Kidney tubule cell (primary cell): ENCODE data around the gene PZP.
"Not testable (repeated sequence)": the region's sequence is repeated elsewhere in the genome, so short reads cannot be mapped to it uniquely, and the experiment has no call there.

ENCODE experiments used
- DNase-seq: peaks from one replicate; pipeline ENCODE4 v3.0.0-alpha.2; 2018; ENCODE audit warnings: low spot score

PZP gene

DNA sequence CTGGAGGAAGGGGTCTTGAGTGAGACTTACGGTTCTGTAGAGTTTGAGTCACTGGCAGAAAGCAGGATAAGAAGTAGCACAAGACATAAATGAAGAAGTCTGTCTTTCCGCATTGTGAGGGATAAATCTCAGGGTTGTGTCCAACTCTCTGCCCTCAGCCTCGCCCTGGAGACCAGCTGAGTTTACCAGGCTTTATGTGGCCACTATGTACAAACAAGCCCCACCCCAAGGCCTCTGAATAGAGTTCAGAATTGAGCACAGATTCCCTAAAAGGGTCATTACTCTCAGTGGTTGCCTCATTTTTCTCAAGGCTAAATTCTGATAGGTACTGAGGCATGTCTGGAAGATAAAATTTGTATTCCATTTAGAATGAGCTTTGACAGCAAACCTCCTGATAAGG is at the start of gene PZP:
Gene PZP (minus strand): TSS at position 167 of the 400 bp plus-strand sequence. CDS start 54 bp downstream, at position 113.
- DNase-seq = no peak

GRCh38 chr12:9256758-9257405 is 48.7 kb upstream of the PZP start:
- DNase-seq = no peak

GRCh38 chr12:9256341-9256740 is 48.1 kb upstream of the PZP start:
- DNase-seq = no peak

- no peak for DNase-seq
Observed at GRCh38 chr12:9255837-9256236, 47.6 kb upstream of the PZP start.

DNA sequence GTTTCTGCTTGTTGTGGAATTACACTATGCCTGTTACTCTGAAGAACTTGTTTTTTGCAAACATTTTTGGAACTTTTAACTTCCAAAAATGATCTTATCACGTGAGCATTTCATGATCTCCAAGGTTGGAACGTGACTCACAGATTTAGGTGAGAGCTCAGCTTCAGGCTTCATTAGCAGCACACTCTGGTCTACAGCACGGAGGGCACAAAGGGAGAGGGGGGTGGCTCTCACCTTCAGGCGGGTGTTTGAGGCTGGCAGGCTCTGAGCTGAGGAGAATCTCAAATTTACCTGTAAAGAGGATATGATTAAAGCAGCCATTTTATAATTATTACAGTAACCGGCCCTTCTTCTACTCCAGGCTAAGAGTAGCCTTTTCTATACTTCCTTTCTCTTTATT is 45.3 kb upstream of the PZP start:
- DNase-seq = no peak

DNA sequence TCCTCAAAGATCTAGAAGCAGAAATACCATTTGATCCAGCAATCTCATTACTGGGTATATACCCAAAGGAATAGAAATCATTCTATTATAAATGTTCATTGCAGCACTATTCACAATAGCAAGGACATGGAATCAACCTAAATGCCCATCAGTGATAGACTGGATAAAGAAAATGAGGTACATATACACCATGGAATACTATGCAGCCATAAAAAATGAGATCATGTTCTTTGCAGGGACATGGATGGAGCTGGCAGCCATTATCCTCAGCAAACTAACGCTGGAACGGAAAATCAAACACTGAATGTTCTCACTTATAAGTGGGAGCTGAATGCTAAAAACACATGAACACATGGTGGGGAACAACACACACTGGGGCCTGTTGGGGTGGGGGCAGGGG is 44.6 kb upstream of the PZP start:
- DNase-seq = not testable (repeated sequence)

DNA sequence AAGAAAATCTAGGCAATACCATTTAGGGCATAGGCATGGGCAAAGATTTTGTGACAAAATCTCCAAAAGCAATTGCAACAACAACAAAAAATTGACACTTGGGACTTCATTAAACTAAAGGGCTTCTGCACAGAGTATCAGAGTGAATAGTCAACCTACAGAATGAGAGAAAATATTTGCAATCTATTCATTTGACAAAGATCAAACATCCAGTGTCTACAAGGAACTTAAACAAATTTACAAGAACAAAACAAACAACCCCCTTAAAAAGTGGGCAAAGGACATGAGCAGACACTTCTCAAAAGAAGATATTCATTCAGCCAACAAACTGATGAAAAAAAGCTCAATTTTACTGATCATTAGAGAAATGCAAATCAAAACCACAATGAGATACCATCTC is 44.1 kb upstream of the PZP start:
- no peak for DNase-seq

GRCh38 chr12:9248435-9248834 is 40.2 kb upstream of the PZP start:
- DNase-seq = no peak

GRCh38 chr12:9244894-9245293 is 36.7 kb upstream of the PZP start:
- no peak for DNase-seq

DNA sequence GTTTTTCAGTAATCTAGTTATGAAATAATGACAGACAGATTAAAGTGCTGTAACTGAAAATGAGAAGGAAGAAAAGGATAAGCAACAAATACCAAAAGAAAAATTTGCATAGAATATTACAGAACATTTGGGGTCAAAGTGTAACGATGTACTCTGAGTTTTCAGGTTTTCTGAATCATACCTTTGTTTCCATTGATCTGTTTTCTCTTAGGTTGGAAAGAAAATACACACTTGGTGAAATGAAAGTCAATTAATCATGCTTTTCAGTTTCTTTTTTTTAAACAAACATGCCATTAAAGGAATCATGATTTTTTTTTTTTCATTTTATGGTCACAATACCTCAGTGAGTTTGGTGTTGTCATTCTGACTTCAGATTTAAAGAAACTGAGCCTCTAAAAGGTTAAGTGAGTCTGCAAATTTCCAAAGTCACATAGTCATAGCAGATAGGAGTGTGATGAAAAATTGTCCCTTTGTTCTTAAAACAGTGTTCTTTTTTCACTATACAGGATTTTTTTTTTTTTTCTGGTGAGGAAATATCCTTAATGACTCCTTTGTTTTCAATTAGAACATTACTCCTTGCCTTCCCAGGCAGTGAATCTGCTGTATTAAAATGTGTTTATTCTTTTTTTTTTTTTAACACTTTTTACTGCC is 35.9 kb upstream of the PZP start:
- DNase-seq = no peak

GRCh38 chr12:9241301-9241700 is 33.1 kb upstream of the PZP start:
- no peak for DNase-seq

GRCh38 chr12:9240776-9241175 is 32.6 kb upstream of the PZP start:
- no peak for DNase-seq

DNA sequence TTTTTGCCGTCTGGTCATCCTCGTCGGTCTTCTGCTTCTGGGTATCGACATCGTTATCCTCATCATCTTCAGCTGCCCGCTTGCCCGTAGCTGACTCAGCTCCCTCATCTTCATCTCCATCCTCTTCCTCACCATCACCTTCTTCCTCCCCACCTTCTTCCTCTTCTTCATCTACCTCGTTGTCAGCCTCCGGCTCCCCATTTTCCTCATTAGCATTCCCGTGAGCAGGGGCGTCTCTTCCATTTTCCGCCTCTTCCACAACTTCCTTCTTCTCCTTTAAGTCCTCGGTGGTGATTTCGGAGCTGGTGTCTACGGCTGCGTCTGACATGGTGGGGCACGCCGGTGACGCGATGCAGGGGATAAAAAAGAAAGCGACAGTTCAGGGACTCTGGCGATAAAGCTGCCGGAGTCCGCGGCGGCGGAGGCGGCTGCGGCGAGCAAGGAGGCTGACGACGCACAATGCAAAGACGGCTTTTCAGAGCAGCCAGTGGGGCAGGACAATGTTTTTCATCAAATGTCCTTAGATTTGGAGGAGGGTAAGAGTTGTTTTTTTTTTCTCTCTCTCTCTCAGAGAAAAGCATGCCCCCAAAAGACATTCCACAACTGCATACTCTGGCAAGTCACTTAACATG is 31.9 kb upstream of the PZP start:
- DNase-seq = not testable (repeated sequence)

- DNase-seq = no peak
Observed at GRCh38 chr12:9237286-9237685, 29.1 kb upstream of the PZP start.

DNA sequence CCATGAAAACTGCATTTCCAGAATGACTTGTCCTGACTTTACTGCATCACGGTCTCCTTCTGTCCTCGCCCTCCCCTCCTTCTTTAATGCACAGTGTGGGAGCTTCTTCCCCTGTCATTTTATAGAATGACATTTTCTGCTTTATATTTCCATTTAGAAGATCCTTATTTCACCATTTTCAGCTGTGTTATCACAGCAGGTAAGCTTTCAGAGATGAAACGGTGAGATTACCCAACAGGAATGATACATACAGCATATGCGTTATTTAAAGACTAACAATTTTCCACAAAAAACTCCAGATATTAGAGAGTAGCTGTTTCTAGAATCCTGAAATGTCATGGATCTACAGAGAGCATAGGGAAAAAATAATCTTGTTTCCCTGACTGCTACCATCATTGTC is 27.3 kb upstream of the PZP start:
- no peak for DNase-seq

GRCh38 chr12:9227950-9228349 is 19.8 kb upstream of the PZP start:
- no peak for DNase-seq

DNA sequence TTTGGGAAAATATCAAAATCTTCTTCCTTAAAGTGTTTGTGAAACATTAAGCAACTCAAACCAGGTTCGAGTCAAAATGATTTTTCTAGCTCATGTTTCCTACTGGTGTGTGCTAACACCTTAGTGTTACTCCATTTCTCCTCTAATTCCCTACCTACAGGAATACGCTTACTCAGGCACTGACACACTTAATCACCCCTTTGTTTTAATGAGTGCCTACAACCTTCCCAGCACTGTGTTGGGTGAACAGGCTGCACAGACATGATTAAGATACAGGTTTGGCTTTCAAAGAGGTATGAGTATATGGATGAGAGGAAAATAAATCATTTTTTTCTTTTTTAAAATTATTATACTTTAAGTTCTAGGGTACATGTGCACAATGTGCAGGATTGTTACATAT is 15.6 kb upstream of the PZP start:
- no peak for DNase-seq

DNA sequence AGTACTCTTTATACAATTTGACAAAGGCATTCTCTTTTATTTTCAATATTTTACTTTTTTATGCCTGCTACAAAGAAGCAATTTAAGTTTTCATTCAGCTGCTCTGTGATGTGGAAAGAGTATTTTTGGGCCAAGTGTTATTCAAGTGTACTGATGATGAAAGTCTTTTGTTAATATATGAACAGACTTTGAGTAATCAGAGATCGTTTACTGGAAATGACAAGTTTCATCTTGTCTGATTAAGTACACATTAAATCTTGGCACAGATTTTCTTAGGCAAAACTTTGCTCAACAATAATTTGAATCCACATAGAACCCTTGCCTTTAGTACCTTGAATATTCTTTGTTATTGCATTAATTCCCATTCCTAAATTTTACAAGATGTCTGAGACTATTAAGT is 13.3 kb upstream of the PZP start:
- peak; percentile 26 for DNase-seq

- DNase-seq = not testable (repeated sequence)
Observed at GRCh38 chr12:9221011-9221410, 12.8 kb upstream of the PZP start.

DNA sequence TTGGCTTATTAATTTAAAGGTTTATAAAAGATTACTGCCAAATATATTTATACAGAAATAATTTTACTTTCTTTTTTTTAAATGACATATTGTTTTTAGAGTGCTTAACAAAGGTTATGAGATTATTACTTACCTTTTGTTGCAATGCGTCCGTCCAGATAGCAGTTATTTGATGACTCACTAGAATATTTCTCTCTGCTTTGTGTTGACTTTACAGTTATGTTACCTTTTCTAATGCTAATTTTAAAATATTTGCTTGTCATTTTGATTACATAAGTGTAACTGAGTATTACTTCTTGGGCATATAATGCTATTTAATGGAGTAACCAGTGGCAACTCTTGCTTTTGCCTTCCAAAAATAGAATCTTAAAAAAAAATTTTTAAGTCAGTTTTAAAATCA is 6.3 kb upstream of the PZP start:
- DNase-seq = no peak

DNA sequence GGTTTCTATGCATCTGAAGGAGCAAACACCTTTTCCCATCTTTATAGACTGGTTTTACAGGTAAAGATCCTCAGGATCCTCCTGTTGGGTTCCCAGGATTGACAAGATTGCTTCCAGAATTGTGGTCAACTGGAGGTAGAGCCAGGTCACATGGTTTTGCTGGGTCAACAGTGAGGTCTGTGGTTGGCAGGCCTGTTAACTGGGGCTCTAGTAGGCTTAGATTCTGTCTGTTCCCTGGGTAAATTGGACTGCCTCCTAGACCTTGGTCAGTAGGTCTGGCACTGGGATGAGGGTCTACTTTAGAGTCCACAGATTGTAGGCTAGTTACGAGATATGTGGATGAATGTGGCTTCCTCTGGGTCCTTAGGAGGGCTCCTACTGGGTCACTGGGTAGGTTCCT is 3.5 kb upstream of the PZP start:
- DNase-seq = no peak

DNA sequence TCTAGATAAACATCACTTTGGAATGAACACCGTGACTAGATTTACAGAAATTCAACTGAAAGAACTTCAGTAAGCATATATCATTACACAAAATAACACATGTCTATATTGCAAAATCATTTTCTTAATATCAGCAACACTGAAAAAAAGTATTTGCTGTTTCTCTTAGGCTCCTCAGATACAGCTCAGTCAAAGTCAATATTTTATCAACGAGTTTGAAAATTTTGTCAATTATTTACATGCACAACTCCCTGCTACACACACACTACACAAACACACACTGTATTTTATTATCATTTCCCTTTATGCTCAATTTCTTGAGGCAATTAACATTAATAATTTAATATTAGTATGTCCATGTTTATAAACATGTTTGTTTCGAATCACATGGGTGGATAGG is 3.8 kb downstream of the PZP start:
- no peak for DNase-seq

DNA sequence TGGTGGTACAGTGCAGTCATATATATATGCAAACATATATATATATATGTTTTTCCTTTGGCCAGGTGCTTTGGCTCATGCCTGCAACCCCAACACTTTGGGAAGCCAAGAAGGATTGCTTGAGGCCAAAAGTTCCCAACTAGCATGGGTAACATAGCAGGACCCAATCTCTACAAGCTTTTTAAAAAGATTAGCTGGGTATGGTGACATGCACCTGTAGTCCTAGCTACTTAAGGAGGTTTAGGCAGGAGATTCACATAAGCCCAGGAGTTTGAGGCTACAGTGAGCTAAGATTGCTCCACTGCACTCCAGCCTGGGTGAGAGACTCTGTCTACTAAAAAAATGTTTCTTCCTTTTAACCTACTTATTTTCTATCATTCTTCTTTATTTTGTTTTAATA is 10.2 kb downstream of the PZP start:
- no peak for DNase-seq

- no peak for DNase-seq
Observed at GRCh38 chr12:9184276-9184675, 23.9 kb downstream of the PZP start.
